HPDE6-E6E7 (cell line): ENCODE results near the gene ZNF695.
A peak's percentile ranks its signal among the peaks of the same experiment; 100 is the strongest.
"Not testable (repeated sequence)": the region's sequence is repeated elsewhere in the genome, so short reads cannot be mapped to it uniquely, and the experiment has no call there.

Experiments
- DNase-seq: peaks from one replicate; pipeline ENCODE4 v3.0.0; 2011; ENCODE audit warnings: missing footprints; ENCODE audit errors: extremely low spot score

Gene ZNF695

DNA sequence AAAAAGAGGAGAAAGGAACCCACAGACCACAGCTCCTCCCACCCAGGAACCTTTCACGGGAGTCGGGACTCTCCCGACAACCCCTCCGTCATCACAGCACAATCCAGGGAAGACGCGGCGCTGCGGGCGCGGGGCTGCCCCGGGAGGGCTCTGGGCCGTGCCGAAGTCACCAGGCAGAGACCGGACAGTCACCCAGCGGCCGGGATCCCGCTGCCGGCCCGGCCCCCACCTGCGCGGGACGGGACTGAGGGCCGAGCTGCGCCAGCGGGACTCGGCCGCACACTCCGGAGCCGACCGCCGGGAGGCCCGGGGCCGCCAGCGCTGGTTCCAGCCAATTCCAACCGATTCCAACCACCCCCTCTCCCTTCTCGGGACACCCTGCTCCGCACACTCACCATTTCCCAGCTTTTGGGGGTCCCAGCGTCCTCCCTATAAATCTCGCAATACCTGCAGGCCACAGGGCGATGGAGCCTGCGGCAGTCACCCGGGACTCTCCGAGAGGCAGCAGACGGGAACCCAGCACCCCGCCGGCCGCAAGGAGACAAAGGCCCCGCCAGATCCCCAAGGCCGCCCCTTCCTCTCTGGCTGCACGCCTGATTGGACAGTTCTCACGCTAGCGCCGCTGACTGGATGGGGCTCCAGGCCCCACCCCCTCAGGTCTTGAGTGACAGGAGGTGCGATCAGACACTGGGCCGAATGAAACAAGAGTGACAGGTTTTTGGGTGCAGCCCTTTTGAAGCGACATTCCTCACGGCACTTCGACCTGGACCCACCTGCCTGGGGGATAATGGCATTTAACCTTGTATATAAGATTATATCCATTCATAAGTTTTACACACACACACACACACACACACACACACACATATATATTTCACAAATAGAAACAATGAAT lies at the start of gene ZNF695:
TSS of gene ZNF695 (minus strand) at position 547 of the 895 bp plus-strand sequence. CDS start at position 398, 149 bp downstream.
- DNase-seq = peak; percentile 80

DNA sequence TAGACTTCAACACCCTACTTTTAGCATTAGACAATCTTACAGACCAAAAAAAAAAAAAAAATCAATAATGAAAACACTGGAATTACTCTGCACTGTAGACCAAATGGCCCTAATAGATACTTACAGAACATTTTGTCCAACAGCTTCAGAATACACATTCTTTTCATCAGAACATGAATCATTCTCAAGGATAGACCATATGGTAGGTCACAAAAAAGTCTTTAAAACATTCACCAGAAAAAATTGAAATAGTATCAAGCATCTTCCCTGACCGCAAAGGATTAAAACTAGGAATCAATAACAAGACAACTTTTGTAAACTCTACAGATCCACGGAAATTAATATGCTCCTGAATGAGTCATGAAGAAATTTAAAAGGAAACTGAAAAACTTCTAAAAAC lies 48.2 kb upstream of the ZNF695 start:
- DNase-seq = no peak

DNA sequence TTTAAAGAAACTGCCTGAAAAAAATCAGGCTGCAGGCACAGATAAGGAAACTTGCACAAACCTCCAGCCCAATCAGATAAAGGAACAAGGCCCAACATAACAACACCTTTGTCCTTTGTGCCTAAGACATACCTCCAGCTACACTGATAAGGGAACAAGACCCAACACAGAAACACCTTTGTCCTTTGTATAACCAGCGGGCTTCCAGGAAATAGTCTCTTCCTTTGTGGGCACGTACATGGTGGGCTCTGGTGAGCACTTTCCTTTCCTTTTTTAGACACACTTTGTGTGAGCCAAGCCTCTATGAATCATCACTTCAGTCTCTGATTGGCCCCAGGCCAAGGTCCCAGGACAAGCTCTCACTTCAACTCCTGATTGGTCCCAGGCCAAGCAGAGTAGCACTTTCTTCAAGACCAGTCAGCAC lies 47.1 kb upstream of the ZNF695 start:
- no peak for DNase-seq

DNA sequence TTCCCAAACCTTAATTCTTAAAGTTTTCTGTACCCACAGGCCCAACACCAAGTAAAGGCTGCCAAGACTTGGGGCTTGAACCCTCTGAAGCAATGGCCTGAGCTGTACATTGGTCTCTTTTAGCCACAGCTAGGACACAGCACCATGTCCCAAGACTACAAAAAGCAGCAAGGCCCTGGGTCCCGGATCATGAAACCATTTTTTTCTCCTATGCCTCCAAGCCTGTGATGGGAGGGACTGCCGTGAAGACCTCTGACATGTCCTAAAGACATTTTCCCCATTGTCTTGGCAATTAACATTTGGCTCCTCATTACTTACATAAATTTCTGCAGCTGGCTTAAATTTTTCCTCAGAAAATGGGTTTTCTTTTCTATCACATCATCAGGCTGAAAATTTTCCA lies 39.8 kb upstream of the ZNF695 start:
- no peak for DNase-seq

DNA sequence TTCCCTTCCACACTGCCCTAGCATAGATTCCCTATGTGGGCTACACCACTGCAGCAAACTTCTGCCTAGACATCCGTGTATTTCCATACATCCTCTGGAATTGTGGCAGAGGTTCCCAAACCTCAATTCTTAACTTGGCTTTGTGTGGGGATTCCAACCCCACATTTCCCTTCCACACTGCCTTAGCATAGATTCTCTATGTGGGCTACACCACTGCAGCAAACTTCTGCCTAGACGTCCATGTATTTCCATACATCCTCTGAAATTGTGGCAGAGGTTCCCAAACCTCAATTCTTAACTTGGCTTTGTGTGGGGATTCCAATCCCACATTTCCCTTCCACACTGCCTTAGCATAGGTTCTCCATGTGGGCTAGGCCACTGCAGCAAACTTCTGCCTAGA lies 39.4 kb upstream of the ZNF695 start:
- DNase-seq = no peak

DNA sequence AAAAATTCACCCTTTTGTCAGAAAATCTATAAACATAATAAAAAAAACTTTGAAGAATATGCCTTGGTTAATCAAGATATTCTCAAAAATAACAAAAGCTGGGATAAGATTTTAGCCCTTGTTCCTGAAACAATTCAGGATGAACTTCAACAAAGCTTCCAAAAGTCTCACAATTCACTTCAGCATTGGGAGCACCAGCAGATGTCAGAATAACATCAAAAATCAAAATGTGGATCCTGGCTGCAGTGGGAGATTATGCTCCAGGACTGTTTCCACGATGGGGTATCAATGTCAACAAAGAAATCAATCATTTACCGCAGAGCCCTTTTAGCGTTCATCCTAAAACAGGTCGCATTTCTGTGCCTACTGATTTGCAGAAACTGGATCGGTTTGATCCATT lies 35.5 kb upstream of the ZNF695 start:
- no peak for DNase-seq

DNA sequence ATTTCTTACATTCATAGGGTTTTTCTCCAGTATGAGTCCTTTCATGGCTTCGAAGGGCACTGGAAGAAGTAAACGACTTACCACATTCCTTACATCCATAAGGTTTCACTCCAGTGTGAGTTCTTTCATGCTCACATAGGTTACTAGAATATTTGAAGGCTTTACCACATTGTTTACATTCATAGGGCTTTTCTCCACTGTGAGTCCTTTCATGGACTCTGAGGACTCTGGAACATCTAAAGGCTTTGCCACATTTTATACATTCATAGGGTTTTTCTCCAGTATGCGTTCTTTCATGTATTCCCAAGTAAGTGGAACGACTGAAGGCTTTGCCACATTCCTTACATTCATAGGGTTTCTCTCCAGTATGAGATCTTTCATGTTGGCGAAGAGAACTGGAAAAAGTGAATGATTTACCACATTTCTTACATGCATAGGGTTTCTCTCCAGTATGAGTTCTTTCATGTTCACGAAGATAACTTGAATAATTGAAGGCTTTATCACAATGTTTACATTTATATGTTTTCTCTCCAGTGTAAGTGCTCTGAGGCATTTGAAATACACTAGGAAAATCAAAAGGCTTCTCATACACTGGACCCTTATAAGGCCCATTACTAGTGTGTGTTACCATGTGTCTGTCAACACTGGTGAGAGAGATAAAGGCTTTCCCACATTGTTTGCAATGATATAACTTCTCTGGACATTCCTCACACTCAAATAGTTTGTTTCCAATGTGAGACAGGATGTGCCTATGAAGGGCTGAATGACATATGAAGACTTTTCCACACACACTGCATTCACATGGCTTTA lies 29.9 kb upstream of the ZNF695 start:
- DNase-seq = no peak

DNA sequence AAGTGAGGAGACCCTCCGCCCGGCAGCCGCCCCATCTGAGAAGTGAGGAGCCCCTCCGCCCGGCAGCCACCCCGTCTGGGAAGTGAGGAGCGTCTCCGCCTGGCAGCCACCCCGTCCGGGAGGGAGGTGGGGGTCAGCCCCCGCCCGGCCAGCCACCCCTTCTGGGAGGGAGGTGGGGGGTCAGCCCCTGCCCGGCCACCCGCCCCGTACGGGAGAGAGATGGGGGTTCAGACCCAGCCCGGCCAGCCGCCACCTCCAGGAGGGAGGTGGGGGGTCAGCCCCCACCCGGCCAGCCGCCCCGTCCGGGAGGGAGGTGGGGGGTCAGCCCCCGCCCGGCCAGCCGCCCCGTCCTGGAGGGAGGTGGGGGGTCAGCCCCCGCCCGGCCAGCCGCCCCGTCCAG lies 24.4 kb upstream of the ZNF695 start:
- not testable (repeated sequence) for DNase-seq

DNA sequence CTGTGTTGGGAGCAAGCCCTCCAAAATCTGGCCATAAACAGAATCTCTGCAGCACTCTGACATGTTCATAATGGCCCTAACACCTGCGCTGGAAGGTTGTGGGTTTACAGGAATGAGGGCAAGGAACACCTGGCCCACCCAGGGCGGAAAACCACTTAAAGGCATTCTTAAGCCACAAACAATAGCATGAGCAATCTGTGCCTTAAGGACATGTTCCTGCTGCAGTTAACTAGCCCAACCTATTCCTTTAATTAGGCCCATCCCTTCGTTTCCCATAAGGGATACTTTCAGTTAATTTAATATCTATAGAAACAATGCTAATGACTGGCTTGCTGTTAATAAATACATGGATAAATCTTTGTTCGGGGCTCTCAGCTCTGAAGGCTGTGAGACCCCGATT lies 16.8 kb upstream of the ZNF695 start:
- not testable (repeated sequence) for DNase-seq

DNA sequence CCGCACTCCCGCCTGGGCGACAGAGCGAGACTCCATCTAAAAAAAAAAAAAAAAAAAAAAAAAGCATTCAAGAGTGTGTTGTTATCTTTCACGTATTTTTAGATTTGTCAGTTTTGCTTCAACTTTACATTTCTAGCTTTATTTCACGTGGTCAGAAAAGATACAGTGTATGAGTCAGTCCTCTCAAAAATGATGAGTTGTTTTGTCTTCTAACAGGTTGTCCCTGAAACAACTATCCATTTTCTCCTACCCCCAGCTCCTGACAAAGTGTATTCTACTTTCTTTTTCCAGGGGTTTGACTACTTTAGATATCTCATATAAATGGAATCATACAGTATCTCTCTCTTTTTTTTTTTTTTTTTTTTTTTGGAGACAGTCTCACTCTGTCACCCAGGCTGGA lies 5.5 kb upstream of the ZNF695 start:
- no peak for DNase-seq

DNA sequence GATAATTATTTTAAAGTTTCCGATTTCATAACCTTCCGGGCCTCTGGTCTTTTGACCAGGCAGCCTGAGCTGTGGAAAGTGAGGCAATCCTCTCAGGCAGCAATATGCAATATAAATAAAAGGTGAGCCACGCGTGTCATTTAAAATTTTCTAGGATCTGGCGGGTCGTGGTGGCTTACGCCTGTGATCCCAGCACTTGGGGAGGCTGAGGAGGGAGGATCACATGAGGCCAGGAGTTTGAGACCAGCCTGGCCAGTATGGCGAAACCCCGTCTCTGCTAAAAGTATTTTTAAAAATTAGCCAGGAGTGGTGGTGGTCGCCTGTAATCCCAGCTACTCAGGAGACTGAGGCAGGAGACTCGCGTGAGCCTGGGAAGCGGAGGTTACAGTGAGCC lies 546 bp upstream of the ZNF695 start:
- no peak for DNase-seq

DNA sequence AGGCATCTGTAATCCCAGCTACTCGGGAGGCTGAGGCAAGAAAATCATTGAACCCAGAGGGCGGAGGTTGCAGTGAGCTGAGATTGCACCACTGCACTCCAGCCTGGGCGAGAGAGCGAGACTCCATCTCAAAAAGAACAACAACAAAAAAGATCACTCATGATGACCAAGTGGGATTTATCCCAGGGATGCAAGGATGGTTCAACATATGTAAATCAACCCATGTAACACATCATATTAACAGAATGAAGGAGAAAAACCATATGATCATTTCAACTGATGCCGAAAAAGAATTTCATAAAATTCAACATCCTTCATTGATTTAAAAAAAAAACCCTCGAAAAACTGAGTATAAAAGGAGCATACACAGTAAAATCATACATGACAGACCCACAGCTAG lies 3.8 kb downstream of the ZNF695 start:
- not testable (repeated sequence) for DNase-seq

DNA sequence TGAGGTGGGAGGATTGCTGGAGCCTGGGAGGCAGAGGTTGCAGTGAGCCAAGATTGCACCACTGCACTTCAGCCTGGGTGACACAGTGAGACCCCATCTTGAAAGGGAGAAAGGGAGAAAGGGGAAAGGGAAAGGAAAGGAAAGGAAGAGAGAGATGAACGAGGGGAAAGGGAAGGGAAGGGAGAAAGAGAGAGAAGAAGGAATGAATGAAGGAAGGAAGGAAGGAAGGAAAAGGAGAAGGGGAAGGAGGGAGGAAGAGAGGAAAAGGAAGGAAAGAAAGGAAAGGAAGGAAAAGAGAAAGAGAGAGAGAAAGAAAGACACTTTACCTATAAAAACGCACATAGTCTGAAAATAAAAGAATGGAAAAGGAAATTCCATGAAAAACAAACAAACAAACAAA lies 18.0 kb downstream of the ZNF695 start:
- no peak for DNase-seq

DNA sequence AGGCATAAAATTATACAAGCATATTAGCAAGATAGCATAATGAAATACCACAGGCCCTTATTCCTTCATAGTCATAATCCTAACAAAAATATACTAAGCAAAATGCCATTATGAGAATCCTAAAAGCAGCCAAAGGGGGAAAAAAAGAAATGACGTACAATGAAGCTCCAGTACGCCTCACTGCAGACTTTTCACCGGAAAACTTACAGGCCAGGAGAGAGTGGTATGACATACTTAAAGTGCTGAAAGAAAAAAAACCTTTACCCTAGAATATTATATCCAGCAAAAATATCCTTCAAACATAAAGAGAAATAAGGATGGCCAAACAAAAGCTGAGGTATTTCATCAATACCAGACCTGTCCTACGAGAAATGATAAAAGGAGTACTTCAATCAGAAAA lies 19.5 kb downstream of the ZNF695 start:
- no peak for DNase-seq

DNA sequence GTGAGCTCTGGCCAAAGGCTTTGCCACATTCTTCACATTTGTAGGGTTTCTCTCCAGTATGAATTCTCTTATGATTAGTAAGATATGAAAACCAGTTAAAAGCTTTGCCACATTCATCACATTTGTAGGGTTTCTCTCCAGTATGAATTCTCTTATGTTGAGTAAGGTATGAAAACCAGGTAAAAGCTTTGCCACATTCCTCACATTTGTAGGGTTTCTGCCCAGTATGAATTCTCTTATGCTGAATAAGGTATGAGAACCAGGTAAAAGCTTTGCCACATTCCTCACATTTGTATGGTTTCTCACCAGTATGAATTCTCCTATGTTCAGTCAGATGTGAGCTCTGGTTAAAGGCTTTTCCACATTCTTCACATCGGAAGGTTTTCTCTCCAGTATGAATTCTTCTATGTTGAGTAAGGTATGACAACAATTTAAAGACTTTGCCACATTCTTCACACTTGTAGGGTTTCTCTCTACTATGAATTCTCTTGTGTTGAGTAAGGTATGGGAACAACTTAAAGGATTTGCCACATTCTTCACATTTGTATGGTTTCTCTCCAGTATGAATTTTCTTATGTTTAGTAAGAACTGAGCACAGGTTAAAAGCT lies 20.7 kb downstream of the ZNF695 start:
- no peak for DNase-seq

DNA sequence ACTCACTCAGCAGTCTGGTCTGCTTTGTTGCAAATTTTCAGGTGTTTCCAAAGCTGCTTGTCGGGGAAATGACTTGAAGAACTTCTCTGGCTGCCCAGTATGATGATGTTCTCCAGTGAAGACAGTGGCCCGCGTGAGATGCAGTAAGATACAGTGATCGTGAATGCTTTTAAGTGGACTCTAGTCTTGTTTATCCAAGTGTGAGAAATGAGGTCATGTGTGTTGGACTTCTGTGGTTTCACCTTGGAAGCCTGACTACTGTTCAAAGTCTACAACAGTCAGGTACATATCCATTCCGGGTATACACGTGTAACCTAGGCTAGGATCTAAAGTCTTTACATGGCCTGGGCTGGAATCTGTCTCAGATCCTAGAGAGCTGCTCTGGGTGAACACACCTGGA lies 29.1 kb downstream of the ZNF695 start:
- no peak for DNase-seq

DNA sequence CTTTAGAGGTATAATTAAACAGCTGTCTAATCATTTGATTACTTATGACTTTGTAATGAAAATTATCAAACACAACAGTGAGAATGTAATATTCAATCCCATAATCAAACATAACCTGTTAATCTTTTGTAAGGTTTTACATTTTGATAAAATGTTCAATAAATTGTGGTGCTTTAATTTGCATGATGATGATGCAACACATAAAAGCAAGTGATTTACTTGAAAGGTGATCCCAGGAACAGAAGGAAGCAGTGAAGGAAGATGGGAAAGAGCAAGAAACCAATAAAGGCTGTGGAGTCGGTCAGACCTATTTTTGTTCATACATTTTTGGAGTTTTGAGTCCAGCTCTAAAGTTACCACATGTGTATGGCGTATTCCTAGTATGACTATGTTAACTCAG lies 29.6 kb downstream of the ZNF695 start:
- no peak for DNase-seq

DNA sequence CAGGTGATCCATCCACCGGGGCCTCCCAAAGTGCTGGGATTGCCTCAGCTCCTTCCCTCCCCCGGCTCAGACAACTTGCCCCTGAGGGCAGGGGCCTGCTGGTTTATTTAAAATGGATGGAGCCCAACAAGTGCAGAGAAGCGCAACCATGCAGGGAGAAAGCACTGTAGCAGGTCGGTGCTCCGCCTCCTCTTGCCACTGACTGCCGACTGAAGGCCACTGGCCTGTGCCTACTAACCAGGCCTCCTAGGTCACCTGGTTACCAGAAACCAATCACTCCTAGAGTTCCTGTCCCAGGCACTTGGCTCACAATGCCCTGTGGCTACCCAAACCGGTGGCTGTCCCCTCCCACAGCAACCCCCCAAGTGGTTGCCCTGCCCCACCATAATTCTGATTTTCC lies 35.9 kb downstream of the ZNF695 start:
- DNase-seq = no peak

DNA sequence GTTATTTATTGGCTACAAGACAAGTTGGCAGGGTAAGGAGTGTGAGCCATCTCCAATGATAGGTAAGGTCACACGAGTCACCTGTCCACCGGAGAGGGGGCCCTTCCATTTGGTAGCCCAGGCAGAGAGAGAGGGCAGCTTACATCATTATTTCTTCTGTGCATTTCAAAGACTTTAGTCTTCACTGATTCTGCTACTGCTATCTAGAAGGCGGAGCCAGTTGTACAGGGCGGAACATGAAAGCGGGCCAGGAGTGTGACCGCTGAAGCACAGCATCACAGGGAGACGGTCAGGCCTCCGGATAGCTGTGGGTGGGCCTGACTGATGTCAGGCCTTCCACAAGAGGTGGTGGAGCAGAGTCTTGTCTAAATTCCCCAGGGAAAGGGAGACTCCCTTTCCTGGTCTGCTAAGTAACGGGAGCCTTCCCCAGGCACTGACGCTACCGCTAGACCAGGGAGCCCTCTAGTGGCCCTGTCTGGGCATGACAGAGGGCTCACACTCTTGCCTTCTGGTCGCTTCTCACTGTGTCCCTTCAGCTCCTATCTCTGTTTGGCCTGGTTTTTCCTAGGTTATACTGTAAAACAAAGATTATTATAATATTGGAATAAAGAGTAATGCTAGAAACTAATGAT lies 36.7 kb downstream of the ZNF695 start:
- DNase-seq = no peak

DNA sequence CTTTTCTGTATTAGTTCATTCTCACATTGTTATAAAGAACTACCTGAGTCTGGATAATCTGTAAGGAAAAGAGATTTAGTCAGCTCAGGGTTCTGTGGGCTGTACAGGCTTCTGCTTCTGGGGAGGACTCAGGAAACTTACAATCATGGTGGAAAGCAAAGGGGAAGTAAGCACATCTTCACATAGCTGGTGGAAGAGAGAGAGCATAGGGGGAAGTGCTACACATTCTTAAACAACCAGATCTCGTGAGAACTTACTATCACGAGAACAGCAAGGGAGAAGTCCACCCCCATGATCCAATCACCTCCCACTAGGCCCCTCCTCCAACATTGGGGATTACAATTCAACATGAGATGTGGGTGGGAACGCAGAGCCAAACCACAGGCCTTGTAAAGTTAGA lies 38.2 kb downstream of the ZNF695 start:
- DNase-seq = no peak

DNA sequence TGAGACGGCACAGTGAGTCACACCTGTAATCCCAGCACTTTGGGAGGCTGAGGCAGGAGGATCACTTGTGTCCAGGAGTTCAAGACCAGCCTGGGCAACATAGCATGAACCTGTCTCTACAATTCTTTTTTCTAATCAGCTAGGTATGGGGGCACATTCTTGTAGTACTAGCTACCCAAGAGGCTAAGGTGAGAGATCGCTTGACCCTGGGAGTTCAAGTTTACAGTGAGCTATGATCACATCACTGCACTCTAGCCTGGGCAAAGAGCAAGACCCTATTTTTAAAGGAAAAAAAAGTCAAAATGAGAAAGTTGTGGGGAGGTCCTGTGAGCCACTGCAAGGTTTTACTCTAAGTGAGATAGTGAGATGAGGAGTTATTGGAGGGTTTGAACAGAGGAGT lies 41.4 kb downstream of the ZNF695 start:
- no peak for DNase-seq
